RPMI7951 (cell line): ENCODE measurements around the gene NRROS. TPM values are rescaled to one million over a fixed set of nuclear protein-coding genes. Genes with fewer than 3 reads are reported as not detected.
"Not testable (repeated sequence)": the region's sequence is repeated elsewhere in the genome, so short reads cannot be mapped to it uniquely, and the experiment has no call there.

Source experiments
- DNase-seq: peaks from one replicate; pipeline ENCODE4 v3.0.0-alpha.2; 2012; ENCODE audit warnings: low read depth
- total RNA-seq: library from RNA; depleted of rRNA; stranded (reverse); fragments of >200 nt; shearing (Covaris generic); gene quantifications from 2 replicates; pipeline ENCODE4 v1.2.3, GENCODE V29; 2014; rRNA removed

Gene NRROS
- 1.6 and 2.7 TPM in 2 replicates for total RNA-seq

DNA sequence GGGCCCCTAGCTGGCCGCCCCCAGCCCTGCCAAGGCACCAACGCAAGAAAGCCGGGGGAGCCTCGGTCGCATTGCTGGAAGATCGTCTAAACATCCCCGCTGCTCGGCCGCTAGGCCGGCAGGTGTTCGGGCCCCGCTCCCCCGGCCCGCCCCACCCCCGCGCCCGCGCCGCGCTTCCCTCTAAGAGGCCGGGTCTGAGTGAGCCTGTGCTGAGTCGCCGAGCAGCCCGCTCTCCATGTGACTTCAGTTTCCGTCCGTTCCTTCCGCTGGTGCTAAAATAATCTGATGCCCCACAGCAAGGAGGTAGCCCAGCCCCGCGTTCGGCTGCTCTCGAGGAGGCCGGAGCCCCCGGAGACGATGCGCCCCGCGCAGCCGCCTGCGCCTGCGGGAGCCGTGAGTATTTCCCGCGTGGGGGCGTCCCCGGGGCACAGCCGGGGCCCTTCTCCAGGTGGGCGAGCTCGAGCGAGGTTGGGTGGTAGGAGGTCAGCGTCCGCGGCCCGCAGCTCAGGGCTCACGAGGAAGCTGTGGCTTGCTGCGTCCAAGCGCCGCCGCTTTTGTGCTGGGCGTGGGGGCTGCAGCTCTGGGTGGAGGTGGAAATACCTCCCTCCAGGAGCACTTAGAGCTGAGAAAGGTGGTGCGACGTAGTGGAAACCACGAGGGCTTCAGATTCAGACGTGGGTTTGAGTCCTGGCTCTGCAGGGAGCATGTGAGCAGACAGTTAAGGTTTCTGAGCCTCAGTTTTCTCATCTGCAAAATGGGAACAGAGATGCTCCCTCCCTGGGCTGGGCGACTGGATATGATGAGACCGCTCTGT lies at the start of gene NRROS:
TSS of gene NRROS (plus strand) at position 212 of the 814 bp plus-strand sequence. CDS start 14,846 bp downstream, outside the sequence.
- DNase-seq = peak; percentile 68

DNA sequence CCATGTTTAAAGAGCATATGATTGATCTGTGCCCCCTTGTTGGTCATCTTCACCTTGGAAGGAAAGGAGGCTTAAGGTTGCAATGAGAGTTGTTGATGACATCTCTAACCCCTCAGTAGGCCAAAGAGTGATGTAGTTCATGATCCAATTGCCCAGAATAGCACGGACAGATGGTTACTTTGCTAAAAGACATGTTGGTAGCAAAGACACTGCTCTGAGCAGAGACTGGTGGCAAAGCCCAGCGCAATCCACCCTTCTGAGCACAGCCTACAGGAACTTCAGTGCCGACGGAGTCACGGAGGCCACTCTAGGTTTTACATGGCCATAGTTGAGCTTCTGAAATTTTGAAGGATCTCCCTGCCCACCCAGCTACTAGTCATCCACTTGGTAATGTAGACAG lies 49.2 kb upstream of the NRROS start:
- DNase-seq = no peak

DNA sequence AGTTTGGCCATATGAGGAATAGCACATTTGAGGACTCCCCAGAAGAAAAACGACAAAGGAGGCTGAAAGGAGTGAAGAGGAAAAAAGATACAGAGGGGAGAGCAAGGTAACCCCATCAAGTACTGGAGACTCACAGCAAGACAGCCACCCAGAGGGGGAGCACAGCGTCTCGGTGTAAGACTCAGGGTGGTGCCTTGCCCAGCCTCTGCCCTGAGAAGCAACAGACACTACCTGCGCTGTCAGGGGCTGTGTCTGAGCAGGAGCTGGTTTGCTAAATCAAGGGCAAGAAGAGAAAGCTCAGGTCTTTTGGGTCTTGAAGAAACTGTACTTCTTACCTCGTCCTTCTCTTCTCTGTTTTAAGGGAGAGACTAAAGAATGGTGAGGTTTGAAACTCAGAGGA lies 43.1 kb upstream of the NRROS start:
- DNase-seq = no peak

GRCh38 chr3:196597971-196598733 lies 41.3 kb upstream of the NRROS start:
- DNase-seq = not testable (repeated sequence)

GRCh38 chr3:196599734-196600128 lies 39.8 kb upstream of the NRROS start:
- DNase-seq = no peak

DNA sequence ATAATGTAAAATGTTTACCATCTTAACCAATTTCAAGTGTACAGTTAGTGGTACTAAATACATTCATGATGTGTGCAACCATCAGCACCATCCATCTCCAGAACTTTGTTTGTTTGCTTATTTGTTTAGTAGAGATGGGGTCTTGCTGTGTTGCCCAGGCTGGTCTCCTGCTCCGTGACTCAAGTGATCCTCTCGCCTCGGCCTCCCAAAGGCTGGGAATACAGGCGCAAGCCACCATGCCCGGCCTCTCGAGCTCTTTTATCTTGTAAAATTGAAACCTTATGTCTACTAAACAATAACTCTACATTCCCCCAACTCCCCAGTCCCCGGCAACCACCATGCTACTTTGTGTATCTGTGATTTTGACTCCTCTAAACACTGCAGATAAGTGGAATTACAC lies 39.1 kb upstream of the NRROS start:
- DNase-seq = no peak

DNA sequence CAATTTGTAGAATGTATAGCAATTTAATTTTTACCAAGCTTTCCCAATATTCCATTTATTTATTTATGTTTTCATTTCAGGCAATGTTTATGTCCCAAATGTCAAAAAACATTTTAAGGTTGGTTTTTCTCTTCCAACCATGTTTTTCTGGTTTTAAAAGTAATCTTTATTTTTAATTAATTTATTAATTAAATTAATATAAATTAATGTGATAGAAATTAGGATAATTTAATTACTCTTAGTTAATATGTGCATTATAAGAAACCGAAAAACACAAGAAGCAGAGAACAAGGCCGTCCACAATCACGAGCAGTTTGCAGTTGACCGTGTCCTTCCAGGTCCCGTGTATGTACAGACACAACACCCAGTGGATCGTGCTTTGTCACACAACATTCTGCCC lies 36.8 kb upstream of the NRROS start:
- no peak for DNase-seq

- peak; percentile 16 for DNase-seq
These were observed 35.8 kb upstream of the NRROS start for GRCh38 chr3:196603683-196604082.

GRCh38 chr3:196604548-196604947 lies 34.9 kb upstream of the NRROS start:
- no peak for DNase-seq

DNA sequence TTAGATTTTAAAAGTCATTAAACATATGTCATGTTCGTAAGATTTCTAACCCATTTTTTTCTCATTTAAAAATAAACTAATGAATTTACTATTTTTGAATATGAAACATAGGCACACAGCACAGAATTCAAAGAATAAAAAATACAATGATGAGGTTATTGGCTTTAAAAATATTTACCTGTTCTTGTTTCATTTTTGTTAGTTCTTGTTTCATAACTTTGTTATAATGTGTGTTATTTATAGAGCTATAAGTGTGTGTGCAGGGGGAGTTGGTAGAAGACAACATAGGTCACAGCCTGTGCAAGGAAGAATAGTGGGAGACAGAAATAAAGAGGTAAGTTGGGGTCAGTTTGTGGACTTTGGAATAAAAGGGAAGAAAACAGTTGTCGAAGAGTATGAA lies 30.8 kb upstream of the NRROS start:
- no peak for DNase-seq

DNA sequence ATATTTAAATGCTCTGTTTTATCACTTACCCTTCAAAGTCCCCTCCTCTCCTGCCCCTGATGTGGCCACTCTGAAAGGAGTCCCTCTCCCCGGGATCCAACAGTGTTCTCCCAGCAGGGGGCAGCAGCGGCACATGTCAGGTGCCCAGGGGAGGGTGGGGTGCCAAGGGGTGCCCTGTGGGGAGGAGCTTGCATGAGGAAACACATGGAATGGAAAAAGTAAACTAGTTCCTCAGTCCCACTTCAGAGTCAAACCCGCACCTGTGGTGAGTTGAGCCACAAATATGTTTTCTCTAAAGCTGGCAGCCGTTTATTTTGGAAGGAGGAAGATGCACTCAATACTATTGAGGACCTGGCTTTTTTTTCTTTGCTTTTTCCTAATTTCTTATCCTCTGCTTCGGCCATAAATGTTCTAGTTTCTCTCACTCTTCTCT lies 30.1 kb upstream of the NRROS start:
- peak; percentile 77 for DNase-seq

DNA sequence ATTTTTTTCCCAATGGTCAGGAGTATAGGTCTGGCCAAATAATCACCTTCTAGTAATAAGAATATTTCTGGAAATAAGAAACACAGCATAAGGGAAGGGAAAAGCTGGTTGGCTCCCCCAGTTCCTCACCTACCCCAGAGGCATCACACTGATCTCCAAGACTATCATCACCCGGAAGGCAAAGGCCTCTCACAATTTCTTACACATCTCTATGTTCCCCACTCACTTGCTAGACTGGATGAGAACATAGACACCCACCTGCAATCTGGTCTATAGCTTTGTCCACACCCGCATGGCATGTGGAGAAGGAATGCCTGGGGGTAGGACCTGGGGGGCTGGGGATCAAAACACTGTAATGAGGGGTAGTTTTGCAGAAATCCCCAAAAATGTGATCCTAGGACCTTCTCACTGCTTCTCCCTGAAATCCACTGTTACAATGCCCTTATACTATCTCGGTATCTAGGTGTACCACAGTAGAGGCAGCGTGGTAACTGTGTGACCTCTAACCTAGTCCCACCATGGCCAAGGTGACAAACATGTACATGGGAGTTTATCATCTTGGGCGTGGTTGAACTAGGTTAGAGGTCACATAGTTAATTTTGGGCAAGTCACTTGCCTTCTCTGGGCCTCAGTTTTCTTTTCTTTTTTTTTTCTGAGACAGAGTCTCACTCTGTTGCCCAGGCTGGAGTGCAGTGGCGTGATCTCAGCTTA lies 29.5 kb upstream of the NRROS start:
- no peak for DNase-seq

DNA sequence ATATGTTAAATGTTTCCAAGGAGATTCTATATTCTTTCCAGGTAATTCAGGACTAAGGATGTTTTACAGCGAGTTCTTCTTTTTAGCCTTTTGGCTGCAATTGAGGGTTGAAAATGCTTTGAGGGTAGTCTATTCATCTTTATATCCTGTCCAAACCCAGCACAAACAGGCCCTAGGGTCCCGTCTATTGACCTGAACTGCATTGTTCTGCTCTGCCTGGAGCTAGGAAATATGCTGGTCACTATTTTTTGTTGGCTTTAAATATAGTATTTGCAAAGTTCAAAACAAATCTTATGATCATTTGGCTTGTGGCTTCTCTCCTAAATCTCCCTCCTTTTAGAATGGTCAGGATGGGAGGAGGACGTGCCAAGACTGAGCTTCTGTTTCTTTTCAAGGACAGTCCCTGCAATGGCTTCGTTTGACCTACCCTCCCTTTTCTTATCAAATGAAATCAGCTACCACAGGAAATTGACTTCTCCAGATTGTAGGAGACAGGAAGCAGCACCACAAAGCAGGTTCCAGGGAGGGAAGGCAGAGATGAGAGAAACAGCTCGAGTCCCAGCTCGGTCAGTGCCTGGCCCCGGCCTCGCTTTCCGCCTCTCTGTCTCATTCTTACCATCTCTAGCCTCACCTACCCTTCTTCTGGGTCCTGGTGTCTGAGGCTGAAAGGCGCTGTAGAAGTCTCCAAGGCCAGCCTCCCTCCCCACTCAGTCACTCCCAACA lies 27.6 kb upstream of the NRROS start:
- no peak for DNase-seq

- DNase-seq = not testable (repeated sequence)
These were observed 24.3 kb upstream of the NRROS start for GRCh38 chr3:196615234-196615633.

DNA sequence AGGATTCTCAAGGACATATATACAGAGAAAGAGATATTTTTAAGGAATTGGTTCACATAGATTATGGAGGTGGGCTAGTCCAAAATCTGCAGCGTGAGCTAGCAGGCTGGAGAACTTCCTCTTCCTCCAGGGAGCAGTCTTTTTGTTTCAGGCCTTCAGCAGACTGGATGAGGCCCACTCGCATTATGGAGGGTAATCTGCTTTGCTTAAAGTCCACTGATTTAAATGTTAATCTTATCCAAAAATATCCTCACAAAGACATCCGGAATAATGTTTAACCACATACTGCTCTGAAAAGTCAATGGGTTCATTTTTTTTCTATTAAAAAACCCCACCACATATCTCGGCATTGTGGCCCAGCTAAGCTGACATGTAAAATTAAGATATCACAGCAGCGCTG lies 22.2 kb upstream of the NRROS start:
- no peak for DNase-seq

- DNase-seq = no peak
These were observed 20.3 kb upstream of the NRROS start for GRCh38 chr3:196619223-196619622.

DNA sequence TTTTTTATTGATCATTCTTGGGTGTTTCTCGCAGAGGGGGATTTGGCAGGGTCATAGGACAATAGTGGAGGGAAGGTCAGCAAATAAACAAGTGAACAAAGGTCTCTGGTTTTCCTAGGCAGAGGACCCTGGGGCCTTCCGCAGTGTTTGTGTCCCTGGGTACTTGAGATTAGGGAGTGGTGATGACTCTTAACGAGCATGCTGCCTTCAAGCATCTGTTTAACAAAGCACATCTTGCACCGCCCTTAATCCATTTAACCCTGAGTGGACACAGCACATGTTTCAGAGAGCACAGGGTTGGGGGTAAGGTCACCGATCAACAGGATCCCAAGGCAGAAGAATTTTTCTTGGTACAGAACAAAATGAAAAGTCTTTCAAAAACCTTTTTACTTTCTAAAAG lies 19.9 kb upstream of the NRROS start:
- not testable (repeated sequence) for DNase-seq

- no peak for DNase-seq
These were observed 19.3 kb upstream of the NRROS start for GRCh38 chr3:196620161-196620604.

GRCh38 chr3:196620684-196621083 lies 18.8 kb upstream of the NRROS start:
- DNase-seq = no peak

GRCh38 chr3:196621611-196622010 lies 17.9 kb upstream of the NRROS start:
- no peak for DNase-seq

DNA sequence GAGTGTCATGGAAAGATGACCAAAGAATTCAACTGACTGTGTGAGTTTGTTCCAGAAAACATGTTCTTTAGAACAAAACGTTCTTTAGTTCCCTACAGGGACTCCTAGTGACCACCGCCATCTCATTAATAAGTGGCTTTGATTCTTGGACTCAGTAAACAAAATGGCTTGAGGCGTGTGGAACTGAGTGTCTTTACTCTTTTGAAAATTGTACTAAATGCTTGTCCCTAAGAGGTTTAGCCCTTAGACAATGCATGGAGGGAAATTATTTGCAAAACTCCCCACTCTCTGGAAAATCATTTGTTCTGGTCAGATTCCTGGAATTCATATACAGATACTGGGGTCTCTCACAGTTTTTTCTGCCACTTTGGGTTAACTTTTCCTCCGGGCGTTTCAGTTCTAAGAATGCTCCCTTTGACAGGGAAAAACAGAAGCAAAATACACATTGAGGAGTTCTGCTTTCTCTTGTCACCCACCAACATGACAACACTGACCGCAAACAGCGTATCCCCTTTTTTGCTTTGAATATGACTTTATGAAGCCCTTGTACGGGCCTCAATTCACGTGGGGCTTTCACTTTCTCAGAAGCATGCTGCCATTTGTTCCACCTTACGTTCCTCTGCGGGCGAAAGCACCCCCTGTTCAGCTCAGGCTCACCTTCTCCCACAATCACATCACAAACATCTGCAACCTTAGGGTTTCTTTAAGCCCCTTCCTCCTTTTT lies 15.3 kb upstream of the NRROS start:
- no peak for DNase-seq
